Tibial nerve (tissue), 4 donors: ENCODE data around the gene SHROOM1. TPM values are rescaled to one million over a fixed set of nuclear protein-coding genes. Genes with fewer than 3 reads are reported as not detected.

Experiments
- DNase-seq, 2 donors: peaks; one replicate each; pipeline ENCODE4 v3.0.0-alpha.2; 2019; ENCODE audit warnings: low spot score in 2 of 2
- H3K27ac ChIP-seq, 4 donors: fragments of 200-600 bp; sonication (generic) in 3 of 4; one replicate each; pipeline ENCODE4 v1.5.1; 2017 to 2019; ENCODE audit warnings: mild to moderate bottlenecking in 1 of 4
- H3K27me3 ChIP-seq, 2 donors: fragments of 200-600 bp; sonication (generic) in 1 of 2; one replicate each; pipeline versions ENCODE4 v1.5.1 to v1.6.0; 2017 to 2019
- H3K36me3 ChIP-seq, 3 donors: fragments of 200-600 bp; sonication (generic); one replicate each; pipeline ENCODE4 v1.5.1; 2018 to 2019
- H3K4me1 ChIP-seq, 4 donors: fragments of 200-600 bp; sonication (generic) in 3 of 4; one replicate each; pipeline ENCODE4 v1.5.1; 2017 to 2019
- H3K4me3 ChIP-seq, 4 donors: fragments of 200-600 bp; sonication (generic) in 3 of 4; one replicate each; pipeline ENCODE4 v1.5.1; 2017 to 2019; ENCODE audit warnings: mild to moderate bottlenecking in 1 of 4, moderate library complexity in 1 of 4
- H3K9me3 ChIP-seq, 4 donors: fragments of 200-600 bp; sonication (generic) in 3 of 4; one replicate each; pipeline ENCODE4 v1.5.1; 2017 to 2019
- EP300 ChIP-seq, 2 donors: sonication (generic); formaldehyde crosslinking; IDR thresholded peaks; one replicate each; pipeline ENCODE4 v1.6.1; 2017; ENCODE audit warnings: antibody characterized with exemption in 2 of 2, mild to moderate bottlenecking in 1 of 2
- POLR2A ChIP-seq, 2 donors: fragments of 450-650 bp; IDR thresholded peaks; one replicate each; pipeline ENCODE4 v1.6.1; 2017; ENCODE audit warnings: antibody characterized with exemption in 2 of 2, mild to moderate bottlenecking in 2 of 2, moderate library complexity in 2 of 2
- WGBS, 2 donors: methylation state at CpG; one replicate each; pipeline ENCODE4 v1.1.5; 2018; 5-methylcytosine and 5-hydroxymethylcytosine counted together
- total RNA-seq, 4 donors: library from RNA; depleted of rRNA; stranded (reverse); fragments of >200 nt; gene quantifications; one replicate each; pipeline ENCODE4 v1.1.0, GENCODE V29; 2016
- TF ChIP-seq, protein P1 (sequence below), 5 experiments: fragments of 200-600 bp in 3 of 5; fragments of 450-650 bp in 2 of 5; sonication (generic) in 3 of 5; IDR thresholded peaks; one replicate each; pipeline ENCODE4 v1.5.1; 2016 to 2019; ENCODE audit warnings: antibody characterized with exemption in 5 of 5, mild to moderate bottlenecking in 3 of 5, moderate library complexity in 2 of 5

Gene SHROOM1
- total RNA-seq, 4 donors from 2014 or later, result 29.1 to 67.5 (median 38.5) TPM

DNA sequence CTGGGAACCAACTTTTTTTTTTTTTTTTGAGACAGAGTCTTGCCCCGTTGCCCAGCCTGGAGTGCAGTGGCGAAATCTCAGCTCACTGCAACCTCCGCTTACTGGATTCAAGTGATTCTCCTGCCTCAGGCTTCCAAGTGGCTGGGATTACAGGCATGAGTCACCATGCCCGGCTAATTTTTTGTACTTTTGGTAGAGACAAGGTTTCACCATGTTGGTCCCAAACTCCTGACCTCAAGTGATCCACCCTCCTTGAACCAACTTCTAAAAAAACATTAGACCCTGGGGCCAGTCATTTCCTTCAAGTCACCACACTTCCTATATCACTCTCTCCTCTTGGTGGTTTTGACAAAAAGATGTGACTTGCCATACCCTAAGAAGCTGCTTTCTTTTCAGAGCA is 10.9 kb upstream of the SHROOM1 start:
- Histone ChIP-seq H3K36me3 (no peaks in the 10 kb centered on the region), H3K27ac (no peak overlapping the region), H3K9me3 (no peaks in the 10 kb centered on the region), H3K4me1 (no peaks in the 10 kb centered on the region), H3K4me3 (no peak overlapping the region), H3K27me3 (no peaks in the 10 kb centered on the region)
- no peak for DNase-seq
- 87 to 93% methylated on average over 4 of the region's 4 CpGs for WGBS, 2 donors
- TF ChIP-seq, protein P1, sequence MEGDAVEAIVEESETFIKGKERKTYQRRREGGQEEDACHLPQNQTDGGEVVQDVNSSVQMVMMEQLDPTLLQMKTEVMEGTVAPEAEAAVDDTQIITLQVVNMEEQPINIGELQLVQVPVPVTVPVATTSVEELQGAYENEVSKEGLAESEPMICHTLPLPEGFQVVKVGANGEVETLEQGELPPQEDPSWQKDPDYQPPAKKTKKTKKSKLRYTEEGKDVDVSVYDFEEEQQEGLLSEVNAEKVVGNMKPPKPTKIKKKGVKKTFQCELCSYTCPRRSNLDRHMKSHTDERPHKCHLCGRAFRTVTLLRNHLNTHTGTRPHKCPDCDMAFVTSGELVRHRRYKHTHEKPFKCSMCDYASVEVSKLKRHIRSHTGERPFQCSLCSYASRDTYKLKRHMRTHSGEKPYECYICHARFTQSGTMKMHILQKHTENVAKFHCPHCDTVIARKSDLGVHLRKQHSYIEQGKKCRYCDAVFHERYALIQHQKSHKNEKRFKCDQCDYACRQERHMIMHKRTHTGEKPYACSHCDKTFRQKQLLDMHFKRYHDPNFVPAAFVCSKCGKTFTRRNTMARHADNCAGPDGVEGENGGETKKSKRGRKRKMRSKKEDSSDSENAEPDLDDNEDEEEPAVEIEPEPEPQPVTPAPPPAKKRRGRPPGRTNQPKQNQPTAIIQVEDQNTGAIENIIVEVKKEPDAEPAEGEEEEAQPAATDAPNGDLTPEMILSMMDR (IDR thresholded peaks at IDR 0.05), result no peak
- TF ChIP-seq POLR2A (IDR thresholded peaks at IDR 0.05), result no peak
- TF ChIP-seq EP300 (IDR thresholded peaks at IDR 0.05), result no peak

DNA sequence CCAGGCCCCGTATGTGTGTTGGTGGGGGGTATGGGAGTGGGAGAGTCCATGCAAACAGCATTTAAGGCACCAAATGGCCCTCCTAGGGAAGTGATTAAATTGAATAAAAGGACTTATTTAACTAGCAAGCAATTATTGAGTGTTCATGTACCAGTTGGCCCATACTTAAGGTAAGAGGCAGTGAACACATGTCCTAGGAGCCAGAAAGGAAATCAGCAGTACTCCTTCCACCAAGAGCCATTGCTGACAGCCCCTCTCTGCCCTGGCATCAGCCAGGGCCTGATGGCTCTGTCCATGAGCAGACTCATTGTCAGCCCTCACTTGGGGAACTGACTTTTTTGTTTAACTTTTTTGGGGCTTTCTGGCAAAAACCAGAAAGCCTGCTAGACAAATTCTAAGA is 10.4 kb upstream of the SHROOM1 start:
- Histone ChIP-seq H3K9me3 (no peaks in the 10 kb centered on the region), H3K36me3 (no peaks in the 10 kb centered on the region), H3K4me1 (no peaks in the 10 kb centered on the region), H3K4me3 (no peak overlapping the region), H3K27ac (peak overlapping the region in 1 of 4 donors; percentile 40), H3K27me3 (no peaks in the 10 kb centered on the region)
- TF ChIP-seq, protein P1 (IDR thresholded peaks at IDR 0.05), result no peak
- TF ChIP-seq POLR2A (IDR thresholded peaks at IDR 0.05), result no peak
- TF ChIP-seq EP300 (IDR thresholded peaks at IDR 0.05), result no peak
- no peak for DNase-seq
- 65 to 68% methylated on average over 1 of the region's 1 CpG for WGBS, 2 donors

GRCh38 chr5:132840313-132840712 is 9.9 kb upstream of the SHROOM1 start:
- H3K4me1 ChIP-seq, result no peaks in the 10 kb centered on the region
- H3K4me3 ChIP-seq, result no peak overlapping the region
- no peaks in the 10 kb centered on the region for H3K9me3 ChIP-seq
- H3K27me3 ChIP-seq, result no peaks in the 10 kb centered on the region
- no peaks in the 10 kb centered on the region for H3K36me3 ChIP-seq
- TF ChIP-seq, protein P1 (IDR thresholded peaks at IDR 0.05), result no peak
- TF ChIP-seq EP300 (IDR thresholded peaks at IDR 0.05), result no peak
- no peak for TF ChIP-seq POLR2A (IDR thresholded peaks at IDR 0.05)
- no peak for DNase-seq
- WGBS, 2 donors, result 78 to 80% methylated on average over 3 of the region's 3 CpGs
- peak overlapping the region in 2 of 4 donors; percentile 39 to 40 for H3K27ac ChIP-seq

GRCh38 chr5:132839426-132840301 is 9.2 kb upstream of the SHROOM1 start:
- TF ChIP-seq POLR2A (IDR thresholded peaks at IDR 0.05), result no peak
- TF ChIP-seq, protein P1 (IDR thresholded peaks at IDR 0.05), result no peak
- no peak for TF ChIP-seq EP300 (IDR thresholded peaks at IDR 0.05)
- Histone ChIP-seq H3K27ac (peak overlapping the region in 3 of 4 donors; percentile 36 to 56 (median 39)), H3K27me3 (no peaks in the 10 kb centered on the region), H3K4me3 (no peak overlapping the region), H3K4me1 (no peaks in the 10 kb centered on the region), H3K36me3 (no peaks in the 10 kb centered on the region), H3K9me3 (no peaks in the 10 kb centered on the region)
- DNase-seq, result no peak
- WGBS, 2 donors, result 78 to 84% methylated on average over 8 of the region's 8 CpGs

DNA sequence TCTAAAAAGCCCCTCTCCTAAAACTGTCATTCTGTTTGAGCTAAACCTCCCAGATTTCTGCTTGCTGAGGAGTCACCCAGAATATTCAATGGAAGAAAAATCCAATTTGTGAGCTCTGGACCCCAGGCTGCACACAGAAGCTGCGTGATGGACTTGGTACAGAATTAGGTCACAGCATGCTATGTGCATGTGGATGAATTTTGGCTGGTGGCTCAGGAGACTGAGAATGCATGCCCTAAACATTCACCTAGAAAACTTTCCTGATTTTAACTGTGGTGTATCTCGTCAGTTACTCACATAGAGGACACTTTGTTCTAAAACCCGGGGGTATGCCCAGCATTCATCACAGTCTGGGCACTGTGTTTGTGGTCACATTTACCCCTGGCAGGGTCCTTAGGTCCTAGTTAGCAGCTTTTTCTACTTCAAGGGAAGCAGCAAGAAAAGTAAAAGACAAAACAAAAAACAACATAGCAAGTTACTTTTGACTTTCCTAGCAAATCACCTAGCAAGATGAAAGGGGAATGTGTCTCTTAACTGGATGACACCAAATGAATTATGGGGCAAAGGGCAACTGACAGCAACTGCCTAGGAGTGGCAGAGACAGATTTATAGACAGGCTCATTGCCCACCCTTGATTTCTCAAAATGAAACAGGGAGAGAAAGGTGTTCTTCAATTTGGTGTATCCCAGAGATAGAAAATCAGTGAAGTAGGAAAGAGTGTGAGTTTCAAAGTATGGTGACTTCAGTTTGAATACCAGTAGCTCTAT is 8.3 kb upstream of the SHROOM1 start:
- Histone ChIP-seq H3K36me3 (no peaks in the 10 kb centered on the region), H3K9me3 (no peaks in the 10 kb centered on the region), H3K27ac (peak overlapping the region in 3 of 4 donors; percentile 36 to 56 (median 39)), H3K4me3 (no peak overlapping the region), H3K4me1 (no peaks in the 10 kb centered on the region), H3K27me3 (no peaks in the 10 kb centered on the region)
- TF ChIP-seq EP300 (IDR thresholded peaks at IDR 0.05), result no peak
- TF ChIP-seq, protein P1 (IDR thresholded peaks at IDR 0.05), result no peak
- TF ChIP-seq POLR2A (IDR thresholded peaks at IDR 0.05), result no peak
- no peak for DNase-seq
- WGBS, 2 donors, result 66 to 69% methylated on average over 3 of the region's 3 CpGs
